Parathyroid adenoma (tissue), 2 donors: ENCODE data around the gene DLG2.

ENCODE experiments used
- H2AFZ ChIP-seq: fragments of 300-600 bp; sonication (generic); one replicate; pipeline ENCODE4 v1.7.0; 2017; ENCODE audit warnings: antibody characterized with exemption, mild to moderate bottlenecking
- H3K27ac ChIP-seq: fragments of 300-600 bp; sonication (generic); one replicate; pipeline ENCODE4 v1.7.0; 2017
- H3K27me3 ChIP-seq: fragments of 300-600 bp; sonication (generic); one replicate; pipeline ENCODE4 v1.7.0; 2017; ENCODE audit warnings: low read length; ENCODE audit not compliant: control insufficient read depth, insufficient read depth
- H3K36me3 ChIP-seq: fragments of 300-600 bp; sonication (generic); one replicate; pipeline ENCODE4 v1.7.0; 2017; ENCODE audit warnings: low read length; ENCODE audit not compliant: control insufficient read depth, insufficient read depth
- H3K4me1 ChIP-seq: fragments of 300-600 bp; sonication (generic); one replicate; pipeline ENCODE4 v1.7.0; 2017; ENCODE audit warnings: control low read depth
- H3K4me2 ChIP-seq: fragments of 300-600 bp; sonication (generic); one replicate; pipeline ENCODE4 v1.7.0; 2017; ENCODE audit warnings: low read length
- H3K4me3 ChIP-seq: fragments of 300-600 bp; sonication (generic); one replicate; pipeline ENCODE4 v1.7.0; 2017; ENCODE audit warnings: low read depth, low read length
- H3K79me2 ChIP-seq: fragments of 300-600 bp; sonication (generic); one replicate; pipeline ENCODE4 v1.7.0; 2017; ENCODE audit warnings: control low read depth
- H3K9ac ChIP-seq: fragments of 300-600 bp; sonication (generic); one replicate; pipeline ENCODE4 v1.7.0; 2017; ENCODE audit warnings: mild to moderate bottlenecking
- H3K9me3 ChIP-seq: fragments of 300-600 bp; sonication (generic); one replicate; pipeline ENCODE4 v1.7.0; 2017; ENCODE audit warnings: low read length; ENCODE audit not compliant: control insufficient read depth
- CTCF ChIP-seq: fragments of 300-600 bp; sonication (generic); IDR thresholded peaks from one replicate; pipeline ENCODE4 v1.7.0; 2017; ENCODE audit warnings: antibody characterized with exemption, mild to moderate bottlenecking
- donor health status: primary hyperparathyroidism.

The DLG2 gene

GRCh38 chr11:83663446-83663845 is 1963.7 kb downstream of the DLG2 start:
- Histone ChIP-seq H3K4me1 (no peaks in the 10 kb centered on the region), H3K27ac (no peak overlapping the region), H3K9me3 (no peaks in the 10 kb centered on the region), H3K79me2 (no peaks in the 10 kb centered on the region), H3K27me3 (no peaks in the 10 kb centered on the region), H3K36me3 (no peaks in the 10 kb centered on the region), H3K4me2 (no peak overlapping the region), H3K4me3 (no peak overlapping the region), H2AFZ (no peak overlapping the region), H3K9ac (no peak overlapping the region)
- no peak for TF ChIP-seq CTCF

GRCh38 chr11:83662494-83662893 is 1964.7 kb downstream of the DLG2 start:
- no peak for TF ChIP-seq CTCF
- no peaks in the 10 kb centered on the region for H3K4me1 ChIP-seq
- no peak overlapping the region for H3K4me3 ChIP-seq
- H3K27ac ChIP-seq, result no peak overlapping the region
- H3K4me2 ChIP-seq, result no peak overlapping the region
- H3K27me3 ChIP-seq, result no peaks in the 10 kb centered on the region
- no peaks in the 10 kb centered on the region for H3K79me2 ChIP-seq
- H3K9ac ChIP-seq, result no peak overlapping the region
- H3K9me3 ChIP-seq, result no peaks in the 10 kb centered on the region
- H3K36me3 ChIP-seq, result no peaks in the 10 kb centered on the region
- H2AFZ ChIP-seq, result no peak overlapping the region

- no peak overlapping the region for H3K27ac ChIP-seq
- no peak for TF ChIP-seq CTCF
- H3K4me1 ChIP-seq, result no peaks in the 10 kb centered on the region
Measured at GRCh38 chr11:83661491-83662350, 1965.4 kb downstream of the DLG2 start.

GRCh38 chr11:83659466-83659865 is 1967.7 kb downstream of the DLG2 start:
- Histone ChIP-seq H3K27ac (no peak overlapping the region), H3K36me3 (no peaks in the 10 kb centered on the region), H3K4me3 (no peak overlapping the region), H3K4me1 (no peaks in the 10 kb centered on the region), H3K27me3 (no peaks in the 10 kb centered on the region), H3K9ac (no peak overlapping the region), H3K79me2 (peaks cover 2% of the 10 kb centered on the region), H3K9me3 (no peaks in the 10 kb centered on the region), H2AFZ (no peak overlapping the region), H3K4me2 (no peak overlapping the region)
- TF ChIP-seq CTCF, result no peak

More at GRCh38 chr11:83661491-83662350, 1965.4 kb downstream of the DLG2 start:
- Histone ChIP-seq H3K4me3 (no peak overlapping the region), H3K9me3 (no peaks in the 10 kb centered on the region), H2AFZ (no peak overlapping the region), H3K27me3 (no peaks in the 10 kb centered on the region), H3K36me3 (no peaks in the 10 kb centered on the region), H3K9ac (no peak overlapping the region), H3K79me2 (peaks cover 2% of the 10 kb centered on the region), H3K4me2 (no peak overlapping the region)

GRCh38 chr11:83656796-83657330 is 1970.3 kb downstream of the DLG2 start:
- no peaks in the 10 kb centered on the region for H3K9me3 ChIP-seq
- H3K27me3 ChIP-seq, result no peaks in the 10 kb centered on the region
- H3K4me3 ChIP-seq, result no peak overlapping the region
- H2AFZ ChIP-seq, result no peak overlapping the region
- no peaks in the 10 kb centered on the region for H3K4me1 ChIP-seq
- H3K27ac ChIP-seq, result no peak overlapping the region
- no peak for TF ChIP-seq CTCF
- peaks cover 2% of the 10 kb centered on the region for H3K79me2 ChIP-seq
- no peak overlapping the region for H3K4me2 ChIP-seq
- no peaks in the 10 kb centered on the region for H3K36me3 ChIP-seq
- H3K9ac ChIP-seq, result no peak overlapping the region
